Aorta (tissue), 5 donors: Measurements from ENCODE around the gene PIAS1. TPM values are rescaled to one million over a fixed set of nuclear protein-coding genes. Genes with fewer than 3 reads are reported as not detected.

ENCODE experiments used
- ATAC-seq: fragments of 200-7000 bp; cut with Tn5 transposase; one replicate; pipeline ENCODE4 v1.9.1; 2022; ENCODE audit warnings: moderate library complexity; ENCODE audit not compliant: low FRiP score
- DNase-seq, 2 donors: peaks; one replicate each; pipeline ENCODE4 v3.0.0-alpha.2; 2020
- H3K27ac ChIP-seq, 2 donors: one replicate each; pipeline ENCODE4 v1.5.1; 2013; ENCODE audit warnings: low read length in 2 of 2, mild to moderate bottlenecking in 2 of 2, moderate library complexity in 2 of 2, control low read depth in 1 of 2, inconsistent platforms in 1 of 2, low read depth in 1 of 2
- H3K27me3 ChIP-seq, 2 donors: one replicate each; pipeline ENCODE4 v1.6.1; 2013; ENCODE audit warnings: control low read depth in 1 of 2, low read length in 1 of 2, mild to moderate bottlenecking in 1 of 2, moderate library complexity in 1 of 2; ENCODE audit not compliant: insufficient read depth in 2 of 2, control insufficient read depth in 1 of 2
- H3K36me3 ChIP-seq, 2 donors: one replicate each; pipeline ENCODE4 v1.6.1; 2013; ENCODE audit warnings: control low read depth in 1 of 2, low read length in 1 of 2, mild to moderate bottlenecking in 1 of 2; ENCODE audit not compliant: insufficient read depth in 2 of 2, control insufficient read depth in 1 of 2
- H3K4me1 ChIP-seq, 2 donors: one replicate each; pipeline ENCODE4 v1.6.1; 2013; ENCODE audit warnings: low read length in 2 of 2, control low read depth in 1 of 2, mild to moderate bottlenecking in 1 of 2, moderate library complexity in 1 of 2; ENCODE audit not compliant: insufficient read depth in 2 of 2, control insufficient read depth in 1 of 2
- H3K4me3 ChIP-seq, 2 donors: one replicate each; pipeline ENCODE4 v1.5.1; 2013; ENCODE audit warnings: low read length in 2 of 2, control low read depth in 1 of 2, mild to moderate bottlenecking in 1 of 2
- H3K9me3 ChIP-seq: one replicate; pipeline ENCODE4 v1.6.1; 2013; ENCODE audit warnings: mild to moderate bottlenecking, low read length; ENCODE audit not compliant: control insufficient read depth
- WGBS, 2 donors: extraction: QIAGEN DNeasy Blood & Tissue Kit; methylation state at CpG; one replicate each; pipeline ENCODE4 v1.1.7; 2013; 5-methylcytosine and 5-hydroxymethylcytosine counted together
- intact Hi-C, 2 donors: fragments of 100-400 bp; cut with DNase I; formaldehyde crosslinking; loops; one replicate each; pipeline versions ENCODE4 v1.14.2 to v1.15.0; 2022
- polyA plus RNA-seq, 2 donors: library from polyadenylated mRNA; stranded (reverse); fragments of 200-250 nt; gene quantifications; one replicate each; pipeline ENCODE4 v1.2.3, GENCODE V29; 2013
- total RNA-seq, 2 donors: library from RNA; stranded (reverse); fragmentation: NEBNext Ultra II Directional; extraction: Animal tissue kit (Norgen Biotek cat#: 25700); gene quantifications; one replicate each; pipeline ENCODE4 v1.2.1, GENCODE V29; 2021
- donor health status: healthy with polysubstance abuse.
- donor health status: Bipolar disorder and iron deficiency.
- donor health status: DM: no; HTN: no; CAD: no.
- donor health status: DM: no; HTN: no; CAD: no.
- donor health status: DM: yes; HTN: yes; CAD: no.

The PIAS1 gene
- total and polyA plus RNA-seq, 4 donors = 7.0 to 62.9 (median 28.5) TPM

DNA sequence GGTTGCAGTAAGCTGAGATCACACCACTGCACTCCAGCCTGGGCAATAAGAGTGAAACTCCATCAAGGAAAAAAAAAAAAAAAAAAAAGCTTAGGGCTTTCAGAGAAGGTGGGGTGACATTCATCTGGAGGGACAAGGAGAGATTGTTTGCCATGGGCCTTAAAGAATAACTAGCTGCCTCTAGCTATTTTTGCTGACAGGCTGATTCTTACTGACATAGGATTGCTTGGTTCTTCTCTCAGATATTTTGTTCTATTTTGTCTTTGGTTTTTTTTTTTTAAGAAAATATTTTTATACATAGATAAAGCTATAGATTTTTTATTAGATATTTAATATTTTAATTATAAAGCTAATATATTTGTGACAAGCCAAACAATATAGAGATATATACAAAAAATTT, 24.2 kb upstream of the PIAS1 start:
- H3K27ac ChIP-seq = no peak overlapping the region
- intact Hi-C loops = no loop called here
- no peaks in the 10 kb centered on the region for H3K36me3 ChIP-seq
- H3K4me1 ChIP-seq = no peaks in the 10 kb centered on the region
- no peaks in the 10 kb centered on the region for H3K9me3 ChIP-seq
- ATAC-seq (no peak), DNase-seq (no peak)
- no peaks in the 10 kb centered on the region for H3K27me3 ChIP-seq
- H3K4me3 ChIP-seq = no peak overlapping the region

DNA sequence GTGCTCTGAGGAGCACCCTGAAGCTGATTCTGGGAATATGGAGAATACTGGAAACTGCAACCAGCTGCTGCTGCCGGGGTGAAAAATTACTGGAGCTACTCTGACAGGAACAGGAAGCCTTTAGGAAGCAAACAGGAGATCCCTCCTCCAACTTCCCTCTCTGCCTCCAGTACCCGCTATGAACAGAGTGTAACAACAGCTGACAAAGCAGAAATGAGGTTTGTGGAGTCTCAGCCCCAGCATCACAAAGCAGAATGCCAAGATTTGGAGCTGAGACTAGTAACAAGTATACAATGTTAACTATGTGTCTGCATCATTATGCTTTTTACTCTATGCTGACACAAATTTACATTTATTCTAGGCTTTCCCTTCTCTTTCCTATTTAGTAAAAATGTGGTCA, 22.7 kb upstream of the PIAS1 start:
- Histone ChIP-seq H3K4me1 (no peaks in the 10 kb centered on the region), H3K4me3 (no peak overlapping the region), H3K27ac (no peak overlapping the region), H3K36me3 (no peaks in the 10 kb centered on the region), H3K27me3 (no peaks in the 10 kb centered on the region), H3K9me3 (no peaks in the 10 kb centered on the region)
- ATAC-seq (no peak), DNase-seq (no peak)
- WGBS, 2 donors = 44 to 58% methylated on average over 2 of the region's 2 CpGs
- intact Hi-C loops = no loop called here

DNA sequence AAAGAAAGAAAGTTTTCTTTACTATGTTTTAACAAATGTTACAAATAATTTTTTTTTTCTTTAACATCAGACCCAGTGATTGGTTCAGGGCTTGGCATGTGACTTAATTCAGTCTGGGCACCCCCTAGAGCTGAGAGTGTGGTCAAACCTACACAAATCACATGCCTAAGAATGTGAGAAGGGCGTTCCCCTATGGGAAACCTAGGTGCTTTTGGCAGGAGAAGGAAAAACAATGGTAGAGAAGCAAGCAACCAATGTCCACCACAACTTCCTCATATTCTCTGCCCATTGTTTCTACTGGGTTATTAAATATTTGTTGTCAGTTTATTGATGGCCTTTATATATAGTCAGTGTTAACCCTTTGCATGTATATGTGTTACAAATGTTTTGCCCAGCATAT, 21.4 kb upstream of the PIAS1 start:
- Histone ChIP-seq H3K9me3 (no peaks in the 10 kb centered on the region), H3K4me3 (no peak overlapping the region), H3K4me1 (no peaks in the 10 kb centered on the region), H3K27me3 (no peaks in the 10 kb centered on the region), H3K36me3 (no peaks in the 10 kb centered on the region), H3K27ac (no peak overlapping the region)
- WGBS, 2 donors = 75 to 81% methylated on average over 1 of the region's 1 CpG
- intact Hi-C loops = no loop called here
- no peak for DNase-seq
- no peak for ATAC-seq

DNA sequence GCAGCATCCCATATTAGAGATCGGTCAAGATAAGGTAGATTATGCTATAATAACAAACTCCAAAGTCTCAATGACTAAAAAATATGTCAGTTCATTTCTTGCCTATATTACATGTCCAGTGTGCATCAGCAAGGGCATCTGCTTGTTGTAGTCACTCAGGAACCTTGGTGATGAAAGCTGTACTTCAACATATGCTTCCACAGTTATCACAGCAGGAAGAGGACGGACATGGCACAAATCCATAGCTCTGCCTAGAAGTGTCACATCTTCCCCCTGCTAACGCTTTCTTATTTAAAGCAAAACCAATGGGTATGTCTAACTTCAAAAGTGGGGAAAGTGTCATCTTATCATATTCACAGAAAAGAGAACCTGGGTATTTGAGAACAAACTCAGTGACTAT, 20.0 kb upstream of the PIAS1 start:
- 82 to 83% methylated on average over 3 of the region's 3 CpGs for WGBS, 2 donors
- no peak for ATAC-seq
- no peak overlapping the region for H3K4me3 ChIP-seq
- no peaks in the 10 kb centered on the region for H3K4me1 ChIP-seq
- no peaks in the 10 kb centered on the region for H3K27me3 ChIP-seq
- no peaks in the 10 kb centered on the region for H3K36me3 ChIP-seq
- H3K9me3 ChIP-seq = no peaks in the 10 kb centered on the region
- no peak overlapping the region for H3K27ac ChIP-seq
- no peak for DNase-seq
- intact Hi-C loops = no loop called here

DNA sequence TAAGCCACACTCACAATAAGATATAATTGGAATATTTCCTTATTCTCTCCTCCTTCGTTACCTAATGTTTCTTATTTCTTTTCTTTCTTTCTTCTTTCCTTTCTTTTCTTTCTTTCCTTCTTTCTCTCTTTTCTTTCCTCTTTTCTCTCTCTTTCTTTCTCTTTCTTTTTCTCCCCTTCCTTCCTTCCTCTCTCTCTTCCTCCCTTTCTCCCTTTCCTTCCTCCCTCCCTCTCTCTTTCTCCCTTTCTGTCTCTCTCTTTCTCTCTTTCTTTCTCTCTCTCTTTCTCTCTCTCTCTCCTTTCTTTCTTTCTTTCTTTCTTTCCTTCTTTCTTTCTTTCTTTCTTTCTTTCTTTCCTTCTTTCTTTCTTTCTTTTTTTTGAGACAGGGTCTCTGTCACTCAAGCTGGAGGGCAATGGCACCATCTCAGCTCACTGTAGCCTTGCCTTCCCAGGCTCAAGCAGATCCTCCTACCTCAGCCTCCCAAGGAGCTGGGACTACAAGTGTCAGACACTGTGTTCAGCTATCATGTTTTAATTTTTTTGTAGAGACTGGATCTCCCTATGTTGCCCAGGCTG, 19.3 kb upstream of the PIAS1 start:
- intact Hi-C loops = no loop called here
- Histone ChIP-seq H3K9me3 (no peaks in the 10 kb centered on the region), H3K36me3 (no peaks in the 10 kb centered on the region), H3K4me3 (no peak overlapping the region), H3K27ac (no peak overlapping the region), H3K27me3 (no peaks in the 10 kb centered on the region), H3K4me1 (no peaks in the 10 kb centered on the region)
- ATAC-seq = no peak
- no peak for DNase-seq
- WGBS, 2 donors = 82 to 94% methylated on average over 1 of the region's 1 CpG

DNA sequence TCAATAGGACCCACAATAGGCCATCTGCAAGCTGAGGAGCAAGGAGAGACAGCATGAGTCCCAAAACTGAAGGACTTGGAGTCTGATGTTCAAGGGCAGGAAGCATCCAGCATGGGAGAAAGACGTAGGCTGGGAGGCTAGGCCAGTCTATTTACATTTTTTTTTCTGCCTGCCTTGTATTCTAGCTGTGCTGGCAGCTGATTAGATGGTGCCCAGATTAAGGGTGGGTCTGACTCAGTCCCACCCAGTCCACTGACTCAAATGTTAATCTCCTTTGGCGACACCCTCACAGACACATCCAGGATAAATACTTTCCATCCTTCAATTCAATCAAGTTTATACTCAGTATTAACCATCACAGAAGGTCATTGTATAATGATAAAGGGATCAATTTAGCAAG, 15.9 kb upstream of the PIAS1 start:
- ATAC-seq (no peak), DNase-seq (no peak)
- 85 to 89% methylated on average over 2 of the region's 2 CpGs for WGBS, 2 donors
- H3K36me3 ChIP-seq = no peaks in the 10 kb centered on the region
- no peaks in the 10 kb centered on the region for H3K4me1 ChIP-seq
- no peaks in the 10 kb centered on the region for H3K9me3 ChIP-seq
- intact Hi-C loops = no loop called here
- H3K27me3 ChIP-seq = no peaks in the 10 kb centered on the region
- H3K4me3 ChIP-seq = no peak overlapping the region
- H3K27ac ChIP-seq = no peak overlapping the region

DNA sequence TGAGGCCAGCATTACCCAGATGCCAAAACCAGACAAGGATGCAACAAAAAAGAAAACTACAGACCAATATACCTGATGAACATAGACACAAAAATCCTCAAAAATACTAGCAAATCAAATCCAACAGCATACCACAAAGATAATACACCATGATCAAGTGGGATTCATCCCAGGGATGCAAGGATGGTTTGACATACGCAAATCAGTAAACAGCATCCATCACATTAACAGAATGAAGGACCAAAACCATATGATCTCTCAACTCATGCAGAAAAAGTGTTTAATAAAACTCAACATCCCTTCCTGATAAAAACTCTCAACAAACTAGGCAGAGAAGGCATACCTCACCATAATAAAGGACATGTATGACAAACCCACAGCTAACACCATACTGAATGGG, 14.0 kb upstream of the PIAS1 start:
- WGBS, 2 donors = 96 to 97% methylated on average over 1 of the region's 1 CpG
- no peaks in the 10 kb centered on the region for H3K9me3 ChIP-seq
- H3K4me3 ChIP-seq = no peak overlapping the region
- H3K36me3 ChIP-seq = no peaks in the 10 kb centered on the region
- ATAC-seq (no peak), DNase-seq (no peak)
- no peaks in the 10 kb centered on the region for H3K27me3 ChIP-seq
- no peak overlapping the region for H3K27ac ChIP-seq
- no peaks in the 10 kb centered on the region for H3K4me1 ChIP-seq
- intact Hi-C loops = no loop called here

DNA sequence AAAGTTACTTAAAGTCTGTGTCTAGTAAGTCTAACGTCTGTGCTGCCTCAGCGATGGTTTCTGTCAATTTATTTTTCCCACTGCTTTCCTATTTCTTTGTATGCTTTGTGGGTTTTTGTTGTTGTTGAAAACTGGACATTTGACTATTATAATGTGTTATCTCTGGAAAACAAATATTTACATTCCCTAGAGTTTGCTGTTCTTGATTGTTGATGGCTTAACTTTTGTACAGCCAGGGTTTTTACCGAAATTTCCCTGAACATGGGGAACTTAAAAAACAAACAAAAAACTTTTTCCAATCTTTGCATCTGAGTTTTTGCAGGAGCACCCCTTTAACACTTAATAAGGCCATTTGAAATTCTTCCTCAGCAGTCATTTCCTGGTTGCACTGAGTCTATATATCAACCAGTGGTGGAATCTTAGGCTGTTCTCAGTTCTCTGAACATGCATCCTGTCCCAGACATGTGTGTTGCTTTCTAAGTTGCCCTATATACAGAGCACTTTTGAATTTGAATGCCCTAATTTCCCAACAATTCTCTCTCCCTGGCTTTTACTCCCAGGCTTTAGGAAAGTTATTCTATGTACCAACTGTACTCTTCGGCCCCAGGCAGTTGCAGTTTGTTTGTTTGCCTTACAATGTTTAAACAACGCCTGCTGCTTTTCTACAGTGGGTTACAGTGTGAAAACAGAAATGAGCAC, 11.8 kb upstream of the PIAS1 start:
- H3K4me1 ChIP-seq = no peaks in the 10 kb centered on the region
- no peak overlapping the region for H3K4me3 ChIP-seq
- ATAC-seq (no peak), DNase-seq (no peak)
- no peaks in the 10 kb centered on the region for H3K36me3 ChIP-seq
- no peaks in the 10 kb centered on the region for H3K27me3 ChIP-seq
- H3K27ac ChIP-seq = no peak overlapping the region
- no peaks in the 10 kb centered on the region for H3K9me3 ChIP-seq
- intact Hi-C loops = no loop called here
- 78 to 84% methylated on average over 5 of the region's 5 CpGs for WGBS, 2 donors

DNA sequence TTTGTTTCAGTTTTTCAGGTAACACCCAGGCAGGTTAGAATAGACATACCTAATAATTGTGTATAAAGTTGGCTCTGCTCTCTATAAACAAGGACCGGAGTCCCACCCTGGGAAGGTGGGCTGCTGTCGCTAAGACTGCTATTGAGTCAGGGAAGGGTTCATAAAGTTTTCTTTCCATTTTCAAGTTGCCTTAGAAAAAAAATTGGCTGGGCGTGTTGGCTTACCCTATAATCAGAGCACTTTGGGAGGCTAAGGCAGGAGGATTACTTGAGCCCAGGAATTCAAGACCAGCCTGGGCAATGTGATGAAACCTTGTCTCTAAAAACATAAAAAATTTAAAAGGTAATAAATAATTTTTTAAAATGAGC, 11.3 kb upstream of the PIAS1 start:
- no peak for ATAC-seq
- H3K4me1 ChIP-seq = no peaks in the 10 kb centered on the region
- no peak overlapping the region for H3K4me3 ChIP-seq
- 95 to 96% methylated on average over 3 of the region's 3 CpGs for WGBS, 2 donors
- intact Hi-C loops = no loop called here
- no peak overlapping the region for H3K27ac ChIP-seq
- no peaks in the 10 kb centered on the region for H3K9me3 ChIP-seq
- H3K27me3 ChIP-seq = no peaks in the 10 kb centered on the region
- no peaks in the 10 kb centered on the region for H3K36me3 ChIP-seq
- no peak for DNase-seq
